ENCODE results near the gene FGFR3.

FGFR3 gene

GRCh38 chr4:1756893-1757779 is 36.0 kb upstream of the FGFR3 start:
- no peak for DNase-seq

GRCh38 chr4:1757836-1758235 is 35.3 kb upstream of the FGFR3 start:
- no peak for DNase-seq

- DNase-seq, result no peak
Observed at GRCh38 chr4:1758306-1759121, 34.6 kb upstream of the FGFR3 start.

- no peak for DNase-seq
Observed at GRCh38 chr4:1759170-1759817, 33.8 kb upstream of the FGFR3 start.

- DNase-seq, result no peak
Observed at GRCh38 chr4:1759818-1760223, 33.3 kb upstream of the FGFR3 start.

- no peak for DNase-seq
Observed at GRCh38 chr4:1760521-1761071, 32.5 kb upstream of the FGFR3 start.

- DNase-seq, result no peak
Observed at GRCh38 chr4:1761130-1761689, 31.9 kb upstream of the FGFR3 start.

GRCh38 chr4:1762264-1763010 is 30.7 kb upstream of the FGFR3 start:
- no peak for DNase-seq

- DNase-seq, result no peak
Observed at GRCh38 chr4:1763070-1763549, 30.0 kb upstream of the FGFR3 start.

- DNase-seq, result no peak
Observed at GRCh38 chr4:1763550-1764080, 29.5 kb upstream of the FGFR3 start.

- DNase-seq, result no peak
Observed at GRCh38 chr4:1764670-1765069, 28.4 kb upstream of the FGFR3 start.

- DNase-seq, result no peak
Observed at GRCh38 chr4:1765409-1766072, 27.6 kb upstream of the FGFR3 start.

GRCh38 chr4:1766106-1767060 is 26.7 kb upstream of the FGFR3 start:
- no peak for DNase-seq

- no peak for DNase-seq
Observed at GRCh38 chr4:1767061-1767769, 25.9 kb upstream of the FGFR3 start.

GRCh38 chr4:1767770-1768366 is 25.2 kb upstream of the FGFR3 start:
- no peak for DNase-seq

GRCh38 chr4:1768367-1769034 is 24.6 kb upstream of the FGFR3 start:
- no peak for DNase-seq

GRCh38 chr4:1769692-1770091 is 23.4 kb upstream of the FGFR3 start:
- no peak for DNase-seq

GRCh38 chr4:1770245-1770644 is 22.8 kb upstream of the FGFR3 start:
- DNase-seq, result no peak

Data from NCI-H2171 (cell line).